HepG2 (cell line): Measurements from ENCODE around the gene BPIFA1. TPM values are rescaled to one million over a fixed set of nuclear protein-coding genes. Genes with fewer than 3 reads are reported as not detected.

Source experiments
- ATAC-seq: fragments of 200-7000 bp; cut with Tn5 transposase; 3 replicates; pipeline ENCODE4 v1.9.1; 2020; ENCODE audit warnings: mild to moderate bottlenecking, moderate library complexity
- BruUV-seq: library from RNA; stranded (reverse); fragments of 400-500 nt; replicated peaks from 2 replicates; lab custom pipeline; 2021; lab: Mats Ljungman, UMichigan
- CTCF ChIA-PET: fragments of 300-600 bp; formaldehyde crosslinking; extraction: SDS; loops from one replicate; lab custom pipeline; 2021; ENCODE audit warnings: low total read pairs, inconsistent platforms, low intra/inter-chr PET ratio; lab: Yijun Ruan, JAX
- POLR2A ChIA-PET: fragments of 350-600 bp; sonication (Branson Sonifier 250); formaldehyde crosslinking; loops from one replicate; lab custom pipeline; 2020; ENCODE audit warnings: antibody characterized with exemption, inconsistent platforms; lab: Yijun Ruan, JAX
- DNase-seq: peaks from one replicate; pipeline ENCODE4 v3.0.0-alpha.2; 2015; ENCODE audit warnings: low spot score
- FAIRE-seq: peaks from 3 replicates; lab custom pipeline; 2011; peaks lifted over from hg19 to GRCh38; lab: Jason Lieb, UNC
- H2AFZ ChIP-seq: one replicate; pipeline ENCODE4 v1.6.1; 2011; ENCODE audit warnings: low read length, inconsistent platforms
- H3K27ac ChIP-seq: fragments of 300-600 bp; 3 replicates; pipeline ENCODE4 v1.8.0; 2011; ENCODE audit warnings: mixed run types, mild to moderate bottlenecking, mixed read lengths, low read length, inconsistent platforms; ENCODE audit not compliant: insufficient read depth; ENCODE audit errors: extremely low read length
- H3K27me3 ChIP-seq, 2 experiments: fragments of 200-600 bp in 1 of 2; 2 replicates in 1 of 2; 3 replicates in 1 of 2; pipeline versions ENCODE4 v1.6.0 to v1.8.0; 2011; ENCODE audit warnings: low read length in 2 of 2, mild to moderate bottlenecking in 2 of 2, moderate library complexity in 2 of 2, inconsistent platforms in 1 of 2; ENCODE audit not compliant: insufficient read depth in 2 of 2, control insufficient read depth in 1 of 2
- H3K36me3 ChIP-seq, 2 experiments: fragments of 200-600 bp in 1 of 2; replicated peaks in 1 of 2; 2 replicates in 1 of 2; 3 replicates in 1 of 2; pipeline versions ENCODE4 v1.5.1 to v1.8.0; 2011; ENCODE audit warnings: low read length in 2 of 2, inconsistent platforms in 1 of 2; ENCODE audit not compliant: insufficient read depth in 2 of 2, control insufficient read depth in 1 of 2
- H3K4me1 ChIP-seq: 2 replicates; pipeline ENCODE4 v1.5.1; 2012; ENCODE audit warnings: low read length, inconsistent platforms; ENCODE audit not compliant: insufficient read depth
- H3K4me2 ChIP-seq: 2 replicates; pipeline ENCODE4 v1.6.0; 2011; ENCODE audit warnings: low read depth, low read length, inconsistent platforms
- H3K4me3 ChIP-seq, 3 experiments: fragments of 200-600 bp in 1 of 3; sonication (generic), shearing (Covaris generic) in 1 of 3; replicated peaks in 1 of 3; 2 replicates each; pipeline ENCODE4 v1.5.1; 2011 to 2016; ENCODE audit warnings: low read length in 3 of 3, inconsistent platforms in 2 of 3, low read depth in 2 of 3, mild to moderate bottlenecking in 2 of 3, control low read depth in 1 of 3, mixed read lengths in 1 of 3; ENCODE audit not compliant: insufficient read depth in 1 of 3
- H3K79me2 ChIP-seq: one replicate; pipeline ENCODE4 v1.6.1; 2011; ENCODE audit warnings: low read length, inconsistent platforms; ENCODE audit not compliant: insufficient read depth
- H3K9ac ChIP-seq: 2 replicates; pipeline ENCODE4 v1.6.0; 2011; ENCODE audit warnings: mild to moderate bottlenecking, low read depth, low read length, inconsistent platforms; ENCODE audit not compliant: insufficient read depth
- H3K9me3 ChIP-seq: 2 replicates; pipeline ENCODE4 v1.5.1; 2012; ENCODE audit warnings: mild to moderate bottlenecking, low read length
- H4K20me1 ChIP-seq: 2 replicates; pipeline ENCODE4 v1.6.0; 2011; ENCODE audit warnings: inconsistent platforms, mild to moderate bottlenecking, low read length, moderate library complexity; ENCODE audit not compliant: insufficient read depth
- ARNTL ChIP-seq: sonication (generic); formaldehyde crosslinking; IDR thresholded peaks from 2 replicates; pipeline ENCODE4 v1.4.0; 2020; ENCODE audit warnings: mild to moderate bottlenecking, missing genetic modification reagents
- ERF ChIP-seq: IDR thresholded peaks from 2 replicates; pipeline ENCODE4 v1.6.1; 2018; ENCODE audit warnings: missing biosample characterization, missing genetic modification reagents
- MED1 ChIP-seq: sonication (generic); formaldehyde crosslinking; IDR thresholded peaks from 2 replicates; pipeline ENCODE4 v1.4.0; 2020; ENCODE audit warnings: missing genetic modification reagents
- NFE2 ChIP-seq: sonication (generic); formaldehyde crosslinking; IDR thresholded peaks from 2 replicates; pipeline ENCODE4 v1.4.0; 2020; ENCODE audit warnings: missing genetic modification reagents
- PRPF4 ChIP-seq: fragments of 200-400 bp; formaldehyde crosslinking; IDR thresholded peaks from 2 replicates; pipeline ENCODE4 v1.6.1; 2016; ENCODE audit warnings: low read length, low read depth; ENCODE audit not compliant: poor library complexity, severe bottlenecking
- TRAFD1 ChIP-seq: sonication (generic); formaldehyde crosslinking; IDR thresholded peaks from 2 replicates; pipeline ENCODE4 v1.5.1; 2020; ENCODE audit warnings: missing genetic modification reagents, mild to moderate bottlenecking, borderline replicate concordance
- ZEB1 ChIP-seq: IDR thresholded peaks from 2 replicates; pipeline ENCODE4 v1.6.1; 2012; ENCODE audit warnings: mild to moderate bottlenecking, low read depth, inconsistent platforms; ENCODE audit not compliant: insufficient replicate concordance
- ZNF337 ChIP-seq: sonication (generic); formaldehyde crosslinking; IDR thresholded peaks from 2 replicates; pipeline ENCODE4 v1.5.1; 2020; ENCODE audit warnings: missing genetic modification reagents, low read depth, mild to moderate bottlenecking, borderline replicate concordance
- ZNF432 ChIP-seq: sonication (generic); formaldehyde crosslinking; IDR thresholded peaks from 2 replicates; pipeline ENCODE4 v1.5.0; 2020; ENCODE audit warnings: missing genetic modification reagents, mild to moderate bottlenecking, borderline replicate concordance
- ZNF547 ChIP-seq: sonication (generic); formaldehyde crosslinking; IDR thresholded peaks from 2 replicates; pipeline ENCODE4 v1.5.1; 2020; ENCODE audit warnings: mild to moderate bottlenecking, missing genetic modification reagents
- ZNF564 ChIP-seq: sonication (generic); formaldehyde crosslinking; IDR thresholded peaks from 2 replicates; pipeline ENCODE4 v1.8.1; 2023; ENCODE audit warnings: mild to moderate bottlenecking, missing genetic modification reagents
- ZNF768 ChIP-seq: sonication (generic); formaldehyde crosslinking; IDR thresholded peaks from 2 replicates; pipeline ENCODE4 v1.4.0; 2020; ENCODE audit warnings: missing genetic modification reagents
- WGBS: methylation state at CpG from one replicate; pipeline ENCODE4 v1.1.6; 2017; ENCODE audit warnings: low lambda C conversion rate; 5-methylcytosine and 5-hydroxymethylcytosine counted together
- in situ Hi-C: cut with HindIII; loops from 2 replicates; pipeline ENCODE4 v1.10.0; 2017; ENCODE audit warnings: low pct_unique_long_range_greater_than_20kb; ENCODE audit not compliant: extremely low pct_ligation_motif_present
- intact Hi-C: fragments of 100-400 bp; cut with micrococcal nuclease; formaldehyde crosslinking; loops from one replicate; pipeline ENCODE4 v1.10.0; 2022; ENCODE audit not compliant: unreplicated experiment
- polyA plus RNA-seq, 8 experiments: library from polyadenylated mRNA; depleted of rRNA in 3 of 8; stranded (reverse) in 7 of 8; unstranded in 1 of 8; fragments of >200 nt; fragmentation: Illumina TruSeq in 4 of 8; extraction: Trizol in 4 of 8; gene quantifications; 2 replicates each; pipeline versions ENCODE4 v1.2.1 to v1.2.3, GENCODE V29; 2011 to 2016; ENCODE audit warnings: low read depth in 4 of 8, missing spikeins in 1 of 8, mixed read lengths in 1 of 8; ENCODE audit not compliant: insufficient read depth in 1 of 8
- total RNA-seq, 5 experiments: library from RNA; depleted of rRNA; stranded (reverse); fragments of >200 nt; fragmentation: Illumina TruSeq; extraction: Trizol; gene quantifications; 2 replicates each; pipeline ENCODE4 v1.2.3, GENCODE V29; 2016; ENCODE audit warnings: low read depth in 1 of 5

The BPIFA1 gene
- total and polyA plus RNA-seq, 2 of the 13 experiments (the other 11 are each of a cell fraction or from before 2014, with no cell fraction given): not detected

DNA sequence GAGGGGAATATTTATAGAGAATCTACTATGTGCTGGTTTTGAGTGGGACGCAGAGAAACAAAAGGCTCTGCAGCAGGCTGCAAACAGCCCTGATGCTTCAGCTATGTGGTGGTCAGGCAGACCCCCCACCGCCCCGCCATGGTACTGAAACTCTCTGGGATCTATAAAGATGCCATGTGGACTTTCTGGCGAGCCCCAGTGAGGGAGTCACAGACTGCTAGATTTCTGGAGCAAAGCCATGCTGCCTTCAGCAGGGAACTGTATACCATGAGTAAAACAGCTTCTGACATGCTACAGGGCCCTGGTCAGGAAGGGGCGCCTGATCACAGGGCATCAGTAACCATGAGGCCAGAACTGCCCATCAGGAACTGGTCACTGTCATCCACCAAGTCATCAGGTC is 28.0 kb downstream of the BPIFA1 start:
- BruUV-seq: no TSS peak
- CTCF ChIA-PET: interaction anchor here (3.0 to 3.2 kb wide), 2 partner anchors 29 to 35 kb away, joined by 42 to 47 read pairs; no protein-coding TSS in a partner anchor
- in situ Hi-C loops: loop anchor here (5.0 kb wide), 1 partner anchor 39 kb away; no protein-coding TSS in a partner anchor

More for the DNA sequence above, 28.0 kb downstream of the BPIFA1 start:
- ATAC-seq: no peak
- POLR2A ChIA-PET: no interaction called here
- H2AFZ ChIP-seq: no peak overlapping the region
- no peaks in the 10 kb centered on the region for H4K20me1 ChIP-seq
- no peaks in the 10 kb centered on the region for H3K36me3 ChIP-seq
- H3K27ac ChIP-seq: no peak overlapping the region
- no peak overlapping the region for H3K9ac ChIP-seq
- no peak overlapping the region for H3K4me3 ChIP-seq
- no peak for DNase-seq
- peaks cover 5% of the 10 kb centered on the region; the same call in 1 of the 2 replicates for H3K9me3 ChIP-seq
- H3K4me2 ChIP-seq: no peak overlapping the region
- no peak for FAIRE-seq
- intact Hi-C loops: no loop called here
- no peaks in the 10 kb centered on the region for H3K79me2 ChIP-seq
- TF ChIP-seq ZEB1 (no peak), ZNF337 (CRISPR knock-in tag) (no peak), ZNF768 (CRISPR knock-in tag) (no peak), MED1 (CRISPR knock-in tag) (no peak), NFE2 (no peak), ARNTL (CRISPR knock-in tag) (no peak), ZNF432 (no peak), ZNF547 (CRISPR knock-in tag) (no peak), TRAFD1 (CRISPR knock-in tag) (no peak), ZNF564 (CRISPR knock-in tag) (no peak), PRPF4 (no peak), ERF (CRISPR knock-in tag) (no peak)
- peaks cover 4% of the 10 kb centered on the region for H3K4me1 ChIP-seq
- peaks cover 0 to 15% of the 10 kb centered on the region in 2 experiments; a peak in 3 of 5 replicates for H3K27me3 ChIP-seq
- WGBS: 28% methylated on average over 5 of the region's 5 CpGs
